ENCODE data around the gene SCG3.

The SCG3 gene

GRCh38 chr15:51759557-51760070 is 78.3 kb downstream of the SCG3 start:
- Histone ChIP-seq H3K9me3 (ENCODE audit: insufficient read depth, low read length) (no peaks in the 10 kb centered on the region), H3K4me1 (ENCODE audit: insufficient read depth, insufficient read length) (no peaks in the 10 kb centered on the region), H3K9ac (ENCODE audit: insufficient read length, low read depth) (no peak overlapping the region), H3K4me3 (ENCODE audit: insufficient read length, low read depth) (no peak overlapping the region), H3K27me3 (ENCODE audit: insufficient read depth, insufficient read length) (peaks cover 4% of the 10 kb centered on the region), H3K36me3 (ENCODE audit: insufficient read depth, insufficient read length, low read length) (no peaks in the 10 kb centered on the region)
- no peak for DNase-seq (ENCODE audit: low read depth, low spot score)
- no peak for TF ChIP-seq ZNF274 (IDR thresholded peaks at IDR 0.05; ENCODE audit: low read depth, low read length)
- TF ChIP-seq YY1 (IDR thresholded peaks at IDR 0.05; ENCODE audit: insufficient read depth, insufficient read length): no peak
- TF ChIP-seq SUZ12 (IDR thresholded peaks at IDR 0.05; ENCODE audit: extremely low read depth, insufficient read depth, insufficient read length): no peak

- Histone ChIP-seq H3K4me3 (ENCODE audit: insufficient read length, low read depth) (no peak overlapping the region), H3K4me1 (ENCODE audit: insufficient read depth, insufficient read length) (no peaks in the 10 kb centered on the region), H3K9ac (ENCODE audit: insufficient read length, low read depth) (no peak overlapping the region), H3K27me3 (ENCODE audit: insufficient read depth, insufficient read length) (no peaks in the 10 kb centered on the region), H3K9me3 (ENCODE audit: insufficient read depth, low read length) (no peaks in the 10 kb centered on the region), H3K36me3 (ENCODE audit: insufficient read depth, insufficient read length, low read length) (no peaks in the 10 kb centered on the region)
- no peak for DNase-seq (ENCODE audit: low read depth, low spot score)
- TF ChIP-seq SUZ12 (IDR thresholded peaks at IDR 0.05; ENCODE audit: extremely low read depth, insufficient read depth, insufficient read length) (no peak), ZNF274 (IDR thresholded peaks at IDR 0.05; ENCODE audit: low read depth, low read length) (no peak), YY1 (IDR thresholded peaks at IDR 0.05; ENCODE audit: insufficient read depth, insufficient read length) (no peak)
Observed at GRCh38 chr15:51760805-51761204, 79.5 kb downstream of the SCG3 start.

- Histone ChIP-seq H3K9ac (ENCODE audit: insufficient read length, low read depth) (no peak overlapping the region), H3K4me1 (ENCODE audit: insufficient read depth, insufficient read length) (no peaks in the 10 kb centered on the region), H3K27me3 (ENCODE audit: insufficient read depth, insufficient read length) (no peaks in the 10 kb centered on the region), H3K9me3 (ENCODE audit: insufficient read depth, low read length) (no peaks in the 10 kb centered on the region), H3K36me3 (ENCODE audit: insufficient read depth, insufficient read length, low read length) (no peaks in the 10 kb centered on the region), H3K4me3 (ENCODE audit: insufficient read length, low read depth) (no peak overlapping the region)
- no peak for DNase-seq (ENCODE audit: low read depth, low spot score)
- TF ChIP-seq YY1 (IDR thresholded peaks at IDR 0.05; ENCODE audit: insufficient read depth, insufficient read length) (no peak), ZNF274 (IDR thresholded peaks at IDR 0.05; ENCODE audit: low read depth, low read length) (no peak), SUZ12 (IDR thresholded peaks at IDR 0.05; ENCODE audit: extremely low read depth, insufficient read depth, insufficient read length) (no peak)
Observed at GRCh38 chr15:51765751-51766150, 84.4 kb downstream of the SCG3 start.

- Histone ChIP-seq H3K9me3 (ENCODE audit: insufficient read depth, low read length) (no peaks in the 10 kb centered on the region), H3K27me3 (ENCODE audit: insufficient read depth, insufficient read length) (no peaks in the 10 kb centered on the region), H3K36me3 (ENCODE audit: insufficient read depth, insufficient read length, low read length) (no peaks in the 10 kb centered on the region), H3K9ac (ENCODE audit: insufficient read length, low read depth) (no peak overlapping the region), H3K4me1 (ENCODE audit: insufficient read depth, insufficient read length) (no peaks in the 10 kb centered on the region), H3K4me3 (ENCODE audit: insufficient read length, low read depth) (no peak overlapping the region)
- no peak for TF ChIP-seq SUZ12 (IDR thresholded peaks at IDR 0.05; ENCODE audit: extremely low read depth, insufficient read depth, insufficient read length)
- TF ChIP-seq ZNF274 (IDR thresholded peaks at IDR 0.05; ENCODE audit: low read depth, low read length): no peak
- no peak for TF ChIP-seq YY1 (IDR thresholded peaks at IDR 0.05; ENCODE audit: insufficient read depth, insufficient read length)
- DNase-seq (ENCODE audit: low read depth, low spot score): no peak
Observed at GRCh38 chr15:51766341-51766740, 85.0 kb downstream of the SCG3 start.

GRCh38 chr15:51768018-51768417 is 86.7 kb downstream of the SCG3 start:
- no peaks in the 10 kb centered on the region for H3K27me3 ChIP-seq (ENCODE audit: insufficient read depth, insufficient read length)
- H3K9me3 ChIP-seq (ENCODE audit: insufficient read depth, low read length): no peaks in the 10 kb centered on the region
- TF ChIP-seq YY1 (IDR thresholded peaks at IDR 0.05; ENCODE audit: insufficient read depth, insufficient read length): no peak
- TF ChIP-seq ZNF274 (IDR thresholded peaks at IDR 0.05; ENCODE audit: low read depth, low read length): no peak
- H3K36me3 ChIP-seq (ENCODE audit: insufficient read depth, insufficient read length, low read length): no peaks in the 10 kb centered on the region
- no peaks in the 10 kb centered on the region for H3K4me1 ChIP-seq (ENCODE audit: insufficient read depth, insufficient read length)
- DNase-seq (ENCODE audit: low read depth, low spot score): no peak
- no peak overlapping the region for H3K4me3 ChIP-seq (ENCODE audit: insufficient read length, low read depth)
- no peak overlapping the region for H3K9ac ChIP-seq (ENCODE audit: insufficient read length, low read depth)
